Right cardiac atrium (tissue), 5 donors: ENCODE data around the gene FPR2. TPM values are rescaled to one million over a fixed set of nuclear protein-coding genes. Genes with fewer than 3 reads are reported as not detected.

Experiments used
- polyA plus RNA-seq: library from polyadenylated mRNA; stranded (reverse); fragments of 200-250 nt; gene quantifications from one replicate; pipeline ENCODE4 v1.2.3, GENCODE V29; 2013
- total RNA-seq, 4 donors: library from RNA; stranded (reverse); fragmentation: NEBNext Ultra II Directional; extraction: Animal tissue kit (Norgen Biotek cat#: 25700); gene quantifications; one replicate each; pipeline ENCODE4 v1.2.1, GENCODE V29; 2021
- donor health status: healthy with polysubstance abuse.
- donor health status: DM: no; HTN: yes; CAD: no.
- donor health status: DM: no; HTN: no; CAD: no.
- donor health status: DM: no; HTN: yes; CAD: no; lungs with severe emphysema.
- donor health status: DM: yes; HTN: yes; CAD: no.

The FPR2 gene
- total and polyA plus RNA-seq, 5 donors, result 0.09 to 1.4 (median 0.91) TPM

Other genes with a start within 250 kb of the FPR2 start
- under 1 TPM in 3 of 4 donors, not detected in 1; 0.25 to 0.37 (median 0.35) TPM for gene SIGLEC6, start 229.5 kb upstream of the FPR2 start, total RNA-seq
- gene SIGLEC6, start 229.5 kb upstream of the FPR2 start, polyA plus RNA-seq, result not detected
- gene ZNF175, start 189.9 kb upstream of the FPR2 start, total RNA-seq, result 10 to 100 TPM in 2 of 4 donors, 1 to 10 TPM in 2; 8.7 to 12.4 (median 10.1) TPM
- 3.3 TPM for gene ZNF175, start 189.9 kb upstream of the FPR2 start, polyA plus RNA-seq
- gene SIGLEC5, start 130.8 kb upstream of the FPR2 start, total RNA-seq, result 1 to 10 TPM in 1 of 4 donors, under 1 TPM in 2, not detected in 1; 0.20 to 1.2 (median 0.88) TPM
- not detected for gene SIGLEC5, start 130.8 kb upstream of the FPR2 start, polyA plus RNA-seq
- gene SIGLEC14, start 114.4 kb upstream of the FPR2 start, total RNA-seq, result 1 to 10 TPM; 1.7 to 5.5 (median 3.8) TPM
- 0.75 TPM for gene SIGLEC14, start 114.4 kb upstream of the FPR2 start, polyA plus RNA-seq
- 10 to 100 TPM; 15.4 to 25.7 (median 17.2) TPM for gene SPACA6, start 67.8 kb upstream of the FPR2 start, total RNA-seq
- gene SPACA6, start 67.8 kb upstream of the FPR2 start, polyA plus RNA-seq, result 15.0 TPM
- gene HAS1, start 37.2 kb upstream of the FPR2 start, total RNA-seq, result 1 to 10 TPM in 3 of 4 donors, under 1 TPM in 1; 0.40 to 1.2 (median 1.1) TPM
- 1.7 TPM for gene HAS1, start 37.2 kb upstream of the FPR2 start, polyA plus RNA-seq
- gene FPR1, start 9.3 kb upstream of the FPR2 start, total RNA-seq, result 10 to 100 TPM in 1 of 4 donors, 1 to 10 TPM in 3; 3.6 to 15.1 (median 7.0) TPM
- gene FPR1, start 9.3 kb upstream of the FPR2 start, polyA plus RNA-seq, result 0.97 TPM
- 10 to 100 TPM in 1 of 4 donors, 1 to 10 TPM in 3; 4.2 to 11.8 (median 7.8) TPM for gene FPR3, start 34.0 kb downstream of the FPR2 start, total RNA-seq
- 1.6 TPM for gene FPR3, start 34.0 kb downstream of the FPR2 start, polyA plus RNA-seq
- gene ZNF577, start 126.8 kb downstream of the FPR2 start, total RNA-seq, result 10 to 100 TPM in 3 of 4 donors, 1 to 10 TPM in 1; 8.4 to 14.2 (median 10.5) TPM
- 9.3 TPM for gene ZNF577, start 126.8 kb downstream of the FPR2 start, polyA plus RNA-seq
- 10 to 100 TPM; 11.2 to 14.1 (median 11.7) TPM for gene ZNF649, start 143.8 kb downstream of the FPR2 start, total RNA-seq
- gene ZNF649, start 143.8 kb downstream of the FPR2 start, polyA plus RNA-seq, result 5.2 TPM
- 1 to 10 TPM; 3.4 to 6.2 (median 5.3) TPM for gene ZNF613, start 166.3 kb downstream of the FPR2 start, total RNA-seq
- 3.9 TPM for gene ZNF613, start 166.3 kb downstream of the FPR2 start, polyA plus RNA-seq
- gene ZNF350, start 225.7 kb downstream of the FPR2 start, total RNA-seq, result 10 to 100 TPM in 1 of 4 donors, 1 to 10 TPM in 3; 9.2 to 11.3 (median 9.8) TPM
- gene ZNF350, start 225.7 kb downstream of the FPR2 start, polyA plus RNA-seq, result 5.2 TPM
- gene ZNF615, start 247.0 kb downstream of the FPR2 start, total RNA-seq, result 10 to 100 TPM; 13.0 to 15.6 (median 15.1) TPM
- 5.4 TPM for gene ZNF615, start 247.0 kb downstream of the FPR2 start, polyA plus RNA-seq